ENCODE data around the gene SPATA3. TPM values are rescaled to one million over a fixed set of nuclear protein-coding genes. Genes with fewer than 3 reads are reported as not detected.
A peak's percentile ranks its signal among the peaks of the same experiment; 100 is the strongest.

Gene SPATA3
- total and polyA plus RNA-seq, 2 of the 13 experiments (the other 11 are each of a cell fraction or from before 2014, with no cell fraction given): not detected

GRCh38 chr2:231050018-231050901 lies 54.3 kb downstream of the SPATA3 start (continued):
- TF ChIP-seq ZFP36L2 (CRISPR knock-in tag; IDR thresholded peaks at IDR 0.05) (no peak), ZNF777 (CRISPR knock-in tag; IDR thresholded peaks at IDR 0.05) (peak; percentile 79), HOXA7 (CRISPR knock-in tag; IDR thresholded peaks at IDR 0.05) (no peak), IKZF1 (IDR thresholded peaks at IDR 0.05) (no peak), CSRNP1 (CRISPR knock-in tag; IDR thresholded peaks at IDR 0.05) (peak; percentile 87; the same call in 1 of the 2 replicates), ZBTB7A (CRISPR knock-in tag; IDR thresholded peaks at IDR 0.05) (peak; percentile 84), CBFB (CRISPR knock-in tag; IDR thresholded peaks at IDR 0.05) (peak; percentile 89), NAIF1 (CRISPR knock-in tag; IDR thresholded peaks at IDR 0.05; ENCODE audit: borderline replicate concordance) (peak; percentile 85), FOXA1 (IDR thresholded peaks at IDR 0.05) (peak; percentile 76), FOXA1 (CRISPR knock-in tag; IDR thresholded peaks at IDR 0.05) (peak; percentile 98), NPAS2 (CRISPR knock-in tag; IDR thresholded peaks at IDR 0.05; ENCODE audit: borderline replicate concordance) (peak; percentile 60; the same call in 1 of the 2 replicates), NFE2 (CRISPR knock-in tag; IDR thresholded peaks at IDR 0.05) (no peak), DNMT3B (CRISPR knock-in tag; conservative IDR thresholded peaks at IDR 0.05) (peak; percentile 52; the same call in 1 of the 2 replicates), ZMYM3 (CRISPR knock-in tag; IDR thresholded peaks at IDR 0.05) (peak; percentile 94), PHF8 (CRISPR knock-in tag; IDR thresholded peaks at IDR 0.05) (peak; percentile 68), GATA4 (IDR thresholded peaks at IDR 0.05; ENCODE audit: borderline replicate concordance, low read depth) (peak; percentile 93), NCOA2 (CRISPR knock-in tag; IDR thresholded peaks at IDR 0.05) (peak; percentile 98), ZFP91 (CRISPR knock-in tag; IDR thresholded peaks at IDR 0.05; ENCODE audit: borderline replicate concordance) (peak; percentile 93), RBFOX2 (IDR thresholded peaks at IDR 0.05; ENCODE audit: low read depth, low read length) (peak; percentile 77), SNAI1 (CRISPR knock-in tag; IDR thresholded peaks at IDR 0.05; ENCODE audit: borderline replicate concordance) (peak; percentile 81; the same call in 1 of the 2 replicates), KAT8 (CRISPR knock-in tag; IDR thresholded peaks at IDR 0.05) (peak; percentile 91), SMC3 (IDR thresholded peaks at IDR 0.05; ENCODE audit: low read length) (peak; percentile 75; the same call in 1 of the 2 replicates), ZFP41 (CRISPR knock-in tag; IDR thresholded peaks at IDR 0.05; ENCODE audit: borderline replicate concordance) (no peak)
- TF ChIP-seq, protein P1, sequence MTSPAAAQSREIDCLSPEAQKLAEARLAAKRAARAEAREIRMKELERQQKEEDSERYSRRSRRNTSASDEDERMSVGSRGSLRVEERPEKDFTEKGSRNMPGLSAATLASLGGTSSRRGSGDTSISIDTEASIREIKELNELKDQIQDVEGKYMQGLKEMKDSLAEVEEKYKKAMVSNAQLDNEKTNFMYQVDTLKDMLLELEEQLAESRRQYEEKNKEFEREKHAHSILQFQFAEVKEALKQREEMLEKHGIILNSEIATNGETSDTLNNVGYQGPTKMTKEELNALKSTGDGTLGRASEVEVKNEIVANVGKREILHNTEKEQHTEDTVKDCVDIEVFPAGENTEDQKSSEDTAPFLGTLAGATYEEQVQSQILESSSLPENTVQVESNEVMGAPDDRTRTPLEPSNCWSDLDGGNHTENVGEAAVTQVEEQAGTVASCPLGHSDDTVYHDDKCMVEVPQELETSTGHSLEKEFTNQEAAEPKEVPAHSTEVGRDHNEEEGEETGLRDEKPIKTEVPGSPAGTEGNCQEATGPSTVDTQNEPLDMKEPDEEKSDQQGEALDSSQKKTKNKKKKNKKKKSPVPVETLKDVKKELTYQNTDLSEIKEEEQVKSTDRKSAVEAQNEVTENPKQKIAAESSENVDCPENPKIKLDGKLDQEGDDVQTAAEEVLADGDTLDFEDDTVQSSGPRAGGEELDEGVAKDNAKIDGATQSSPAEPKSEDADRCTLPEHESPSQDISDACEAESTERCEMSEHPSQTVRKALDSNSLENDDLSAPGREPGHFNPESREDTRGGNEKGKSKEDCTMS (CRISPR knock-in tag; conservative IDR thresholded peaks at IDR 0.05): no peak; the same call in none of the 2 replicates
